ENCODE results near the gene LDAF1.
"Not testable (repeated sequence)": the region's sequence is repeated elsewhere in the genome, so short reads cannot be mapped to it uniquely, and the experiment has no call there.

Gene LDAF1

DNA sequence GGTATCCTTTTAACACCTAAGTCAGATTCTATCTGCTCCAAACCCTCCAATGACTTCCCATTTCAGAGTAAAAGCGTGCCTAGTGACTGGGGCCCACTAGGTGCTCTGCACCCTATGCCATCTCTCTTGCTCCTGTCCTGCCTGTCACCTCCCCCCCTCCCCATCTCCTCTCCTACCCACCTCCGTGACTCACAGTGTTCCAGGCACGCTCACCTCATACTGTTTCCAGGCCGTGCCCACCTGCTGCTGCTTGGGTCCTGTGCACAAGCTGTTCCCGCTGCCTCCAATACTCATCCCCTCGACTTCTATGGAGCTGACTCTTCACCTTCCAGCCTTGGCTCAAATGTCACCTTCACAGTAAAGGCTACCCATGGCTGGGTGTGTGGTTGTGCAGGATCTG, 29.5 kb upstream of the LDAF1 start:
- no peak for DNase-seq (ENCODE audit: low spot score)
- in situ Hi-C loops (cut with MboI; ENCODE audit: low sequenced_read_pairs, unreplicated experiment): no loop called here
- TF ChIP-seq, protein P1, sequence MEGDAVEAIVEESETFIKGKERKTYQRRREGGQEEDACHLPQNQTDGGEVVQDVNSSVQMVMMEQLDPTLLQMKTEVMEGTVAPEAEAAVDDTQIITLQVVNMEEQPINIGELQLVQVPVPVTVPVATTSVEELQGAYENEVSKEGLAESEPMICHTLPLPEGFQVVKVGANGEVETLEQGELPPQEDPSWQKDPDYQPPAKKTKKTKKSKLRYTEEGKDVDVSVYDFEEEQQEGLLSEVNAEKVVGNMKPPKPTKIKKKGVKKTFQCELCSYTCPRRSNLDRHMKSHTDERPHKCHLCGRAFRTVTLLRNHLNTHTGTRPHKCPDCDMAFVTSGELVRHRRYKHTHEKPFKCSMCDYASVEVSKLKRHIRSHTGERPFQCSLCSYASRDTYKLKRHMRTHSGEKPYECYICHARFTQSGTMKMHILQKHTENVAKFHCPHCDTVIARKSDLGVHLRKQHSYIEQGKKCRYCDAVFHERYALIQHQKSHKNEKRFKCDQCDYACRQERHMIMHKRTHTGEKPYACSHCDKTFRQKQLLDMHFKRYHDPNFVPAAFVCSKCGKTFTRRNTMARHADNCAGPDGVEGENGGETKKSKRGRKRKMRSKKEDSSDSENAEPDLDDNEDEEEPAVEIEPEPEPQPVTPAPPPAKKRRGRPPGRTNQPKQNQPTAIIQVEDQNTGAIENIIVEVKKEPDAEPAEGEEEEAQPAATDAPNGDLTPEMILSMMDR (IDR thresholded peaks at IDR 0.05; ENCODE audit: borderline replicate concordance, control extremely low read depth, extremely low read depth, insufficient read depth, missing control alignments): no peak

DNA sequence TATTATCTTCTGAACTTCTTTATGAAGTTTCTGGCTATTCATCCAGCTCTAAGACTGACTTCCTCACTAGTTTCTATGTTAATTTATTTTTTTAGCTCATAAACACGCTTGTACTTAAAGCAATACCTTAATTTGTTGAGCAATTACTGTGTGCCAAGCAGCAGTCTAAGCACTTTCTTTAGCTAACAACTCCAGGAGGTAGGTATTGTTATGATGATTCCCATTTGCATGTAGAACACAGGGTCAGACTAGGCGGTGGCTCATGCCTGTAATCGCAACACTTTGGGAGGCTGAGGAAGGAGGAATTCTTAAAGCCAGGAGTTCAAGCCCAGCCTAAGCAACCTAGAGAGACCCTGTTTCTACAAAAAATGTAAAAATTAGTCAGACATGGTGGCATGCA, 27.7 kb upstream of the LDAF1 start:
- no peak for DNase-seq (ENCODE audit: low spot score)
- TF ChIP-seq, protein P1 (IDR thresholded peaks at IDR 0.05; ENCODE audit: borderline replicate concordance, control extremely low read depth, extremely low read depth, insufficient read depth, missing control alignments): no peak
- in situ Hi-C loops (cut with MboI; ENCODE audit: low sequenced_read_pairs, unreplicated experiment): no loop called here

DNA sequence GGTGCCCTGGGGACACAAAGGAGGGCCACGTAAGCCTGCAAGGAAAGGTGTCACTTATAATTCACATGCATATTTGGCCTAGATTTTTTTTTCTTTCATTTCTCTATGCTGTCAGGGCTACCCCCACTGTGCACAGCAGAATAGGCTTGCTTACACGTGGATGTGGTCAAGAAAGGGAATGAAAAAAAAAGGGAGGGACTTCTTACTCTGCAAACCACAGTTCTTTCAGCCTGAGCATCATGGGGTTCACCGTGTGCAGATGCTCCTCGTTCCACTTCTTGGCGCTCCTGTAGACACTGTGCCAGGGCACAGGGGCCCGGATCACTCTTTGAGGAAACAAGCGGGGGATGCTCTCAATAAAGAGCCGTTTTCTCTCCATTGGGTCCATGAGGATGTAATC, 24.4 kb upstream of the LDAF1 start:
- in situ Hi-C loops (cut with MboI; ENCODE audit: low sequenced_read_pairs, unreplicated experiment): no loop called here
- no peak for DNase-seq (ENCODE audit: low spot score)
- TF ChIP-seq, protein P1 (IDR thresholded peaks at IDR 0.05; ENCODE audit: borderline replicate concordance, control extremely low read depth, extremely low read depth, insufficient read depth, missing control alignments): no peak

DNA sequence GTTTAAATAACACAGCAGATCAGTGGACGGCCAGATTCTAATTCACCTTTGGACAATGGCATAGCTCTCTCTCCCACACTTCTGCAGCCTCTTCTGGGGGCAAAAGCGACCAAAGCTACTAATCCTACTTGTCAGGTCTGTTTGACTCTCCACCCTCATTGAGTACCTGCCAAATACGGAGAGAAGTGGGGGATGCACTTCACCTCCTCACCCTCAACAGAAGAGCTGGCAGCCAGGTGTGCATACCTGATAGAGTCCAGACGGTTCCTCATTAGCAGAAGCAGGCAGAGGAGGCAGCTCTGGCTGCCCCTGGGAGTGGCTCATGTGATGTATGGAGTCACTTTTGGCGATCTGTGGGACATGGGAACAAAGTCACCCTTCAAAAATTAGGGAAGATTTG, 12.7 kb upstream of the LDAF1 start:
- no peak for DNase-seq (ENCODE audit: low spot score)
- TF ChIP-seq, protein P1 (IDR thresholded peaks at IDR 0.05; ENCODE audit: borderline replicate concordance, control extremely low read depth, extremely low read depth, insufficient read depth, missing control alignments): no peak
- in situ Hi-C loops (cut with MboI; ENCODE audit: low sequenced_read_pairs, unreplicated experiment): no loop called here

DNA sequence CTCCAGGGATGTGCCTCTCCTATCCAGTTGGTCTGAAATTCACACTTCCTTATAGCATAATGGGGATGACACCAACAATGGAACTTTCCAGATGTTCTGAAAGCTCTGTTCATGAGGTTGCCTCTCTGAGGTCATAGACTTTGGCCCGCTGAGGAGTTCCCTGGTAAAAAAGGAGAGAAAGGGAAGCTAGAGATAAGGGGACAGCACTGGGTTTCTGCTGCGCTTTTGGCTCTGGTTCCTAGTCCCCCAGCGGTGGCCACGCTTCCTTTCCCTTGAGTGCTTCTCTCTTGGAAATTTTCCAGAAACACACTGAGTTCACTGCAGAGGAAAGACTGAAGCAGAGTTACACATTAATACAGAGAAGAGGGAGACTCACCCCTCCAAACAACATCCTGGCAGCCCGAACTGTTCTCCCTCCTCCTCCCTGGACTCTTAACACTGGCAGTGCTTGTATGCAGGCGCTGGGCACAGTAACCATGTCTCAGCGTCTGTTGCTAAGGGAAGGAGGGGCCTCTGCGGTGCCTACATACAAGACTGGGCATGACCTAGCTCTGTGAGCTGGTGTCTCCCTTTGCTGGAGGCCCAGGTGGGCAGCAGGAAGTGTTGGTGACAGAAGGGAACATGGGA, 8.0 kb upstream of the LDAF1 start, which contains the start of gene DNAH3:
TSS of gene DNAH3 (minus strand) at position 472 of the 627 bp plus-strand sequence. CDS start 527 bp downstream, outside the sequence.
- in situ Hi-C loops (cut with MboI; ENCODE audit: low sequenced_read_pairs, unreplicated experiment): no loop called here
- TF ChIP-seq, protein P1 (IDR thresholded peaks at IDR 0.05; ENCODE audit: borderline replicate concordance, control extremely low read depth, extremely low read depth, insufficient read depth, missing control alignments): no peak
- DNase-seq (ENCODE audit: low spot score): no peak

DNA sequence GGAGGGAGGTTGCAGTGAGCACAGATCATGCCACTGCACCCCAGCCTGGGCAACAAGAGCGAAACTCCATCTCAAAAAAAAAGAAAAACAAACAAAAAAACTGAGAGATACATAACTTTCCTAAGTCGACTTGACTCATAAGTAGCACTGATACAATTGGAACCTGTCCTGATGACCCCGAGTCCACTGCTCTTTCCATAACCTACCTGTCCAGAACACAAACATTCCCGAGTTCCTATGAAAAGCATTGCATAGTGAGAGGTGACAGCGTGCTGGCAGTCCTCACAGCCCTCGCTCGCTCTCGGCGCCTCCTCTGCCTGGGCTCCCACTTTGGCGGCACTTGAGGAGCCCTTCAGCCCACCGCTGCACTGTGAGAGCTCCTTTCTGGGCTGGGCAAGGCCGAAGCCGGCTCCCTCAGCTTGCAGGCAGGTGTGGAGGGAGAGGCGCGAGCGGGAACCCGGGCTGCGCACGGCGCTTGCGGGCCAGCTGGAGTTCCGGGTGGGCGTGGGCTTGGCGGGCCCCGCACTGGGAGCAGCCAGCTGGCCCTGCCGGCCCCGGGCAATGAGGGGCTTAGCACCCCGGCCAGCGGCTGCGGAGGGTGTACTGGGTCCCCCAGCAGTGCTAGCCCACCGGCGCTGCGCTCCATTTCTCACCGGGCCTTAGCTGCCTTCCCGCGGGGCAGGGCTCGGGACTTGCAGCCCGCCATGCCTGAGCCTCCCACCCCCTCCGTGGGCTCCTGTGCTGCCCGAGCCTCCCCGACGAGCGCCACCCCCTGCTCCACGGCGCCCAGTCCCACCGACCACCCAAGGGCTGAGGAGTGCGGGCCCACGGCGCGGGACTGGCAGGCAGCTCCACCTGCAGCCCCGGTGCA, 6.1 kb upstream of the LDAF1 start:
- in situ Hi-C loops (cut with MboI; ENCODE audit: low sequenced_read_pairs, unreplicated experiment); DNase-seq (ENCODE audit: low spot score): not testable (repeated sequence)

DNA sequence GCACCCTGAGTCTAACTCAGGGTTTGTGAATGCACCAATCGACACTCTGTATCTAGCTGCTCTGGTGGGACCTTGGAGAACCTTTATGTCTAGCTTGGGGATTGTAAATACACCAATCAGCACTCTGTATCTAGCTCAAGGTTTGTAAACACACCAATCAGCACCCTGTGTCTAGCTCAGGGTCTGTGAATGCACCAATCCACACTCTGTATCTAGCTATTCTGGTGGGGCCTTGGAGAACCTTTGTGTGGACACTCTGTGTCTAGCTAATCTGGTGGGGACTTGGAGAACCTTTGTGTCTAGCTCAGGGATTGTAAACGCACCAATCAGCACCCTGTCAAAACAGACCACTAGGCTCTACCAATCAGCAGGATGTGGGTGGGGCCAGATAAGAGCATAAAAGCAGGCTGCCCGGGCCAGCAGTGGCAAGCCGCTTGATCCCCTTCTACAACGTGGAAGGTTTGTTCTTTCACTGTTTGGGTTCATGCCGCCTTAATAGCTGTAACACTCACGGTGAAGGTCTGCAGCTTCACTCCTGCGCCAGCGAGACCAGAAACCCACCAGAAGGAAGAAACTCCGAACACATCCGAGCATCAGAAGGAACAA, 5.2 kb upstream of the LDAF1 start:
- in situ Hi-C loops (cut with MboI; ENCODE audit: low sequenced_read_pairs, unreplicated experiment); DNase-seq (ENCODE audit: low spot score): not testable (repeated sequence)

DNA sequence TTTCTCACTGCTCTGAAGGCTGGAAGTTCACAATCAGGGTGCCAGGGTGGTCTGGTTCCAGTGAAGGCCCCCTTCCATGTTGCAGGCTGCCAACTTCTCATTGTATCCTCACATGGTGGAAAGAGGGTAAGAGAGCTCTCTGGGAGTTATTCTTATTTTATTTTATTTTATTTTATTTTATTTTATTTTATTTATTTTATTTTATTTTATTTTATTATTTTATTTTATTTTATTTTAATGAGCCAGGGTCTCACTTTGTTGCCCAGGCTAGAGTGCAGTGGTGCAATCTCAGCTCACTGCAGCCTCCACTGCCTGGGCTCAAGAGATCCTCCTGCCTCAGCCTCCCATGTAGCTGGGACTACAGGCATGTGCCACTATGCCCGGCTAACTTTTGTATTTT, 2.5 kb upstream of the LDAF1 start:
- in situ Hi-C loops (cut with MboI; ENCODE audit: low sequenced_read_pairs, unreplicated experiment): not testable (repeated sequence)

More for the DNA sequence above, 2.5 kb upstream of the LDAF1 start:
- not testable (repeated sequence) for DNase-seq (ENCODE audit: low spot score)
